ENCODE results near the gene HEPN1.

The HEPN1 gene

GRCh38 chr11:124935548-124936514 is 16.8 kb downstream of the HEPN1 start, which contains the start of gene HEPACAM:
TSS of gene HEPACAM (minus strand) at chr11:124936047. CDS start at chr11:124936006, 41 bp downstream.
- Histone ChIP-seq H3K27me3 (ENCODE audit: low read depth, low read length) (no peaks in the 10 kb centered on the region), H3K27ac (ENCODE audit: low read length) (no peak within 1 kb of the TSS), H3K4me1 (ENCODE audit: control insufficient read depth in 1 of 2, insufficient read depth in 2 of 2, low read length in 2 of 2) (peaks cover 0 to 3% of the 10 kb centered on the region in 2 donors), H3K36me3 (ENCODE audit: control insufficient read depth in 1 of 2, insufficient read depth in 2 of 2, low read length in 2 of 2) (no peaks in the 10 kb centered on the region), H3K4me3 (ENCODE audit: low read depth in 1 of 2, low read length in 2 of 2) (no peak within 1 kb of the TSS), H3K9me3 (ENCODE audit: control insufficient read depth in 1 of 2, low read length in 2 of 2) (no peaks in the 10 kb centered on the region)

- H3K4me3 ChIP-seq (ENCODE audit: low read depth in 1 of 2, low read length in 2 of 2), result no peak overlapping the region
- H3K36me3 ChIP-seq (ENCODE audit: control insufficient read depth in 1 of 2, insufficient read depth in 2 of 2, low read length in 2 of 2), result no peaks in the 10 kb centered on the region
- no peaks in the 10 kb centered on the region for H3K27me3 ChIP-seq (ENCODE audit: low read depth, low read length)
- H3K9me3 ChIP-seq (ENCODE audit: control insufficient read depth in 1 of 2, low read length in 2 of 2), result no peaks in the 10 kb centered on the region
- H3K27ac ChIP-seq (ENCODE audit: low read length), result no peak overlapping the region
- peaks cover 0 to 3% of the 10 kb centered on the region in 2 donors for H3K4me1 ChIP-seq (ENCODE audit: control insufficient read depth in 1 of 2, insufficient read depth in 2 of 2, low read length in 2 of 2)
Measured at GRCh38 chr11:124937336-124937935, 18.4 kb downstream of the HEPN1 start.

GRCh38 chr11:124938206-124938765 is 19.2 kb downstream of the HEPN1 start:
- Histone ChIP-seq H3K36me3 (ENCODE audit: control insufficient read depth in 1 of 2, insufficient read depth in 2 of 2, low read length in 2 of 2) (no peaks in the 10 kb centered on the region), H3K27me3 (ENCODE audit: low read depth, low read length) (no peaks in the 10 kb centered on the region), H3K9me3 (ENCODE audit: control insufficient read depth in 1 of 2, low read length in 2 of 2) (no peaks in the 10 kb centered on the region), H3K4me3 (ENCODE audit: low read depth in 1 of 2, low read length in 2 of 2) (no peak overlapping the region), H3K27ac (ENCODE audit: low read length) (no peak overlapping the region), H3K4me1 (ENCODE audit: control insufficient read depth in 1 of 2, insufficient read depth in 2 of 2, low read length in 2 of 2) (peaks cover 0 to 3% of the 10 kb centered on the region in 2 donors)

- Histone ChIP-seq H3K4me3 (ENCODE audit: low read depth in 1 of 2, low read length in 2 of 2) (no peak overlapping the region), H3K27me3 (ENCODE audit: low read depth, low read length) (no peaks in the 10 kb centered on the region), H3K36me3 (ENCODE audit: control insufficient read depth in 1 of 2, insufficient read depth in 2 of 2, low read length in 2 of 2) (no peaks in the 10 kb centered on the region), H3K4me1 (ENCODE audit: control insufficient read depth in 1 of 2, insufficient read depth in 2 of 2, low read length in 2 of 2) (peaks cover 0 to 3% of the 10 kb centered on the region in 2 donors), H3K27ac (ENCODE audit: low read length) (no peak overlapping the region), H3K9me3 (ENCODE audit: control insufficient read depth in 1 of 2, low read length in 2 of 2) (no peaks in the 10 kb centered on the region)
Measured at GRCh38 chr11:124938970-124939369, 19.9 kb downstream of the HEPN1 start.

GRCh38 chr11:124941703-124942102 is 22.7 kb downstream of the HEPN1 start:
- Histone ChIP-seq H3K4me1 (ENCODE audit: control insufficient read depth in 1 of 2, insufficient read depth in 2 of 2, low read length in 2 of 2) (no peaks in the 10 kb centered on the region), H3K9me3 (ENCODE audit: control insufficient read depth in 1 of 2, low read length in 2 of 2) (no peaks in the 10 kb centered on the region), H3K27me3 (ENCODE audit: low read depth, low read length) (no peaks in the 10 kb centered on the region), H3K4me3 (ENCODE audit: low read depth in 1 of 2, low read length in 2 of 2) (no peak overlapping the region), H3K36me3 (ENCODE audit: control insufficient read depth in 1 of 2, insufficient read depth in 2 of 2, low read length in 2 of 2) (no peaks in the 10 kb centered on the region), H3K27ac (ENCODE audit: low read length) (no peak overlapping the region)

GRCh38 chr11:124942466-124943253 is 23.6 kb downstream of the HEPN1 start:
- H3K36me3 ChIP-seq (ENCODE audit: control insufficient read depth in 1 of 2, insufficient read depth in 2 of 2, low read length in 2 of 2), result no peaks in the 10 kb centered on the region
- no peak overlapping the region for H3K27ac ChIP-seq (ENCODE audit: low read length)
- no peak overlapping the region for H3K4me3 ChIP-seq (ENCODE audit: low read depth in 1 of 2, low read length in 2 of 2)
- H3K9me3 ChIP-seq (ENCODE audit: control insufficient read depth in 1 of 2, low read length in 2 of 2), result no peaks in the 10 kb centered on the region
- H3K4me1 ChIP-seq (ENCODE audit: control insufficient read depth in 1 of 2, insufficient read depth in 2 of 2, low read length in 2 of 2), result no peaks in the 10 kb centered on the region
- H3K27me3 ChIP-seq (ENCODE audit: low read depth, low read length), result no peaks in the 10 kb centered on the region

GRCh38 chr11:124943254-124943616 is 24.2 kb downstream of the HEPN1 start:
- H3K4me3 ChIP-seq (ENCODE audit: low read depth in 1 of 2, low read length in 2 of 2), result no peak overlapping the region
- no peaks in the 10 kb centered on the region for H3K27me3 ChIP-seq (ENCODE audit: low read depth, low read length)
- H3K4me1 ChIP-seq (ENCODE audit: control insufficient read depth in 1 of 2, insufficient read depth in 2 of 2, low read length in 2 of 2), result no peaks in the 10 kb centered on the region
- H3K9me3 ChIP-seq (ENCODE audit: control insufficient read depth in 1 of 2, low read length in 2 of 2), result no peaks in the 10 kb centered on the region
- H3K36me3 ChIP-seq (ENCODE audit: control insufficient read depth in 1 of 2, insufficient read depth in 2 of 2, low read length in 2 of 2), result no peaks in the 10 kb centered on the region
- H3K27ac ChIP-seq (ENCODE audit: low read length), result no peak overlapping the region

- Histone ChIP-seq H3K27ac (ENCODE audit: low read length) (no peak overlapping the region), H3K4me3 (ENCODE audit: low read depth in 1 of 2, low read length in 2 of 2) (no peak overlapping the region), H3K27me3 (ENCODE audit: low read depth, low read length) (no peaks in the 10 kb centered on the region), H3K4me1 (ENCODE audit: control insufficient read depth in 1 of 2, insufficient read depth in 2 of 2, low read length in 2 of 2) (no peaks in the 10 kb centered on the region), H3K9me3 (ENCODE audit: control insufficient read depth in 1 of 2, low read length in 2 of 2) (no peaks in the 10 kb centered on the region), H3K36me3 (ENCODE audit: control insufficient read depth in 1 of 2, insufficient read depth in 2 of 2, low read length in 2 of 2) (no peaks in the 10 kb centered on the region)
Measured at GRCh38 chr11:124943741-124944140, 24.7 kb downstream of the HEPN1 start.

- H3K4me3 ChIP-seq (ENCODE audit: low read depth in 1 of 2, low read length in 2 of 2), result no peak overlapping the region
- no peaks in the 10 kb centered on the region for H3K4me1 ChIP-seq (ENCODE audit: control insufficient read depth in 1 of 2, insufficient read depth in 2 of 2, low read length in 2 of 2)
- no peaks in the 10 kb centered on the region for H3K9me3 ChIP-seq (ENCODE audit: control insufficient read depth in 1 of 2, low read length in 2 of 2)
- no peaks in the 10 kb centered on the region for H3K36me3 ChIP-seq (ENCODE audit: control insufficient read depth in 1 of 2, insufficient read depth in 2 of 2, low read length in 2 of 2)
- H3K27ac ChIP-seq (ENCODE audit: low read length), result no peak overlapping the region
- H3K27me3 ChIP-seq (ENCODE audit: low read depth, low read length), result no peaks in the 10 kb centered on the region
Measured at GRCh38 chr11:124944565-124944964, 25.5 kb downstream of the HEPN1 start.

GRCh38 chr11:124945826-124946225 is 26.8 kb downstream of the HEPN1 start:
- H3K36me3 ChIP-seq (ENCODE audit: control insufficient read depth in 1 of 2, insufficient read depth in 2 of 2, low read length in 2 of 2), result no peaks in the 10 kb centered on the region
- H3K4me1 ChIP-seq (ENCODE audit: control insufficient read depth in 1 of 2, insufficient read depth in 2 of 2, low read length in 2 of 2), result no peaks in the 10 kb centered on the region
- H3K4me3 ChIP-seq (ENCODE audit: low read depth in 1 of 2, low read length in 2 of 2), result no peak overlapping the region
- H3K9me3 ChIP-seq (ENCODE audit: control insufficient read depth in 1 of 2, low read length in 2 of 2), result no peaks in the 10 kb centered on the region
- H3K27ac ChIP-seq (ENCODE audit: low read length), result no peak overlapping the region
- no peaks in the 10 kb centered on the region for H3K27me3 ChIP-seq (ENCODE audit: low read depth, low read length)

- H3K27me3 ChIP-seq (ENCODE audit: low read depth, low read length), result no peaks in the 10 kb centered on the region
- H3K4me3 ChIP-seq (ENCODE audit: low read depth in 1 of 2, low read length in 2 of 2), result no peak overlapping the region
- H3K27ac ChIP-seq (ENCODE audit: low read length), result no peak overlapping the region
- no peaks in the 10 kb centered on the region for H3K4me1 ChIP-seq (ENCODE audit: control insufficient read depth in 1 of 2, insufficient read depth in 2 of 2, low read length in 2 of 2)
- H3K9me3 ChIP-seq (ENCODE audit: control insufficient read depth in 1 of 2, low read length in 2 of 2), result no peaks in the 10 kb centered on the region
- no peaks in the 10 kb centered on the region for H3K36me3 ChIP-seq (ENCODE audit: control insufficient read depth in 1 of 2, insufficient read depth in 2 of 2, low read length in 2 of 2)
Measured at GRCh38 chr11:124946735-124947141, 27.7 kb downstream of the HEPN1 start.
